Mucosa of descending colon (tissue), 3 donors: ENCODE data around the gene CLEC17A. TPM values are rescaled to one million over a fixed set of nuclear protein-coding genes. Genes with fewer than 3 reads are reported as not detected.
"Not testable (repeated sequence)": the region's sequence is repeated elsewhere in the genome, so short reads cannot be mapped to it uniquely, and the experiment has no call there.

Experiments used
- ATAC-seq: fragments of 200-7000 bp; cut with Tn5 transposase; one replicate; pipeline ENCODE4 v1.9.1; 2020; ENCODE audit warnings: mild to moderate bottlenecking, moderate library complexity
- DNase-seq, 3 donors: peaks; one replicate each; pipeline ENCODE4 v3.0.0-alpha.2; 2020
- H3K36me3 ChIP-seq: fragments of 200-600 bp; one replicate; pipeline ENCODE4 v1.8.0; 2021; ENCODE audit warnings: low read depth, mild to moderate bottlenecking
- H3K4me1 ChIP-seq: fragments of 200-600 bp; one replicate; pipeline ENCODE4 v1.8.0; 2021; ENCODE audit warnings: low read depth, mild to moderate bottlenecking
- H3K4me3 ChIP-seq: fragments of 200-600 bp; one replicate; pipeline ENCODE4 v1.8.0; 2021; ENCODE audit warnings: mild to moderate bottlenecking
- H3K9me3 ChIP-seq: fragments of 200-600 bp; one replicate; pipeline ENCODE4 v1.8.0; 2021; ENCODE audit warnings: mild to moderate bottlenecking
- CTCF ChIP-seq: fragments of 200-600 bp; IDR thresholded peaks from one replicate; pipeline ENCODE4 v1.8.0; 2022; ENCODE audit warnings: antibody characterized with exemption, mild to moderate bottlenecking
- intact Hi-C, 2 donors: fragments of 100-400 bp; cut with DNase I in 1 of 2; cut with micrococcal nuclease in 1 of 2; formaldehyde crosslinking; loops; one replicate each; pipeline versions ENCODE4 v1.11.0 to v1.11.1; 2022; cut with DNase I, micrococcal nuclease
- total RNA-seq, 3 donors: library from RNA; stranded (reverse); fragmentation: NEBNext Ultra II Directional in 2 of 3; extraction: Animal tissue kit (Norgen Biotek cat#: 25700) in 2 of 3; gene quantifications; one replicate each; pipeline versions ENCODE4 v1.2.1 to v1.2.4, GENCODE V29; 2021 to 2023
- donor health status: DM: no; HTN: no; CAD: no; lungs with moderate emphysema.
- donor health status: DM: no; HTN: no; CAD: no.
- donor health status: DM: no; HTN: yes; CAD: no.

The CLEC17A gene
- total RNA-seq, 3 donors from 2014 or later: 0.29 to 0.34 TPM; not detected in 1

- DNase-seq (no peak), ATAC-seq (no peak)
- intact Hi-C loops: no loop called here
- Histone ChIP-seq H3K9me3 (no peaks in the 10 kb centered on the region), H3K36me3 (no peaks in the 10 kb centered on the region), H3K4me3 (no peak overlapping the region), H3K4me1 (peaks cover 6% of the 10 kb centered on the region)
- no peak for TF ChIP-seq CTCF
These were observed 21.6 kb upstream of the CLEC17A start for GRCh38 chr19:14561249-14561648.

- H3K4me1 ChIP-seq: peaks cover under 1% of the 10 kb centered on the region
- DNase-seq (no peak), ATAC-seq (no peak)
- intact Hi-C loops: no loop called here
- no peaks in the 10 kb centered on the region for H3K36me3 ChIP-seq
- no peak for TF ChIP-seq CTCF
- H3K4me3 ChIP-seq: no peak overlapping the region
- no peaks in the 10 kb centered on the region for H3K9me3 ChIP-seq
These were observed 21.0 kb upstream of the CLEC17A start for GRCh38 chr19:14561847-14562351.

GRCh38 chr19:14562660-14563589, 20.0 kb upstream of the CLEC17A start:
- intact Hi-C loops: no loop called here
- Histone ChIP-seq H3K4me1 (no peaks in the 10 kb centered on the region), H3K36me3 (no peaks in the 10 kb centered on the region), H3K9me3 (no peaks in the 10 kb centered on the region), H3K4me3 (no peak overlapping the region)
- TF ChIP-seq CTCF: no peak
- ATAC-seq (no peak), DNase-seq (peak in 1 of 3 donors; percentile 28)

- no peak for TF ChIP-seq CTCF
- Histone ChIP-seq H3K4me3 (no peak overlapping the region), H3K9me3 (no peaks in the 10 kb centered on the region), H3K4me1 (no peaks in the 10 kb centered on the region), H3K36me3 (no peaks in the 10 kb centered on the region)
- DNase-seq: no peak
- intact Hi-C loops: no loop called here
- ATAC-seq: no peak
These were observed 19.3 kb upstream of the CLEC17A start for GRCh38 chr19:14563590-14563926.

- Histone ChIP-seq H3K9me3 (no peaks in the 10 kb centered on the region), H3K4me1 (peaks cover 2% of the 10 kb centered on the region), H3K4me3 (no peak overlapping the region), H3K36me3 (no peaks in the 10 kb centered on the region)
- ATAC-seq (peak; percentile 79), DNase-seq (peak; percentile 50 to 82 (median 52))
- intact Hi-C loops: no loop called here
- no peak for TF ChIP-seq CTCF
These were observed 18.8 kb upstream of the CLEC17A start for GRCh38 chr19:14563989-14564651.

- intact Hi-C loops, H3K36me3 ChIP-seq, H3K4me3 ChIP-seq, DNase-seq, ATAC-seq, H3K9me3 ChIP-seq, H3K4me1 ChIP-seq: not testable (repeated sequence)
These were observed 18.1 kb upstream of the CLEC17A start for GRCh38 chr19:14564652-14565297.
